ENCODE data around the gene ASTN2.

GRCh38 chr9:117445631-117446030 is 30.8 kb upstream of the ASTN2 start:
- TF ChIP-seq CTCF (IDR thresholded peaks at IDR 0.05; ENCODE audit: extremely low read depth in 1 of 2, insufficient read depth in 1 of 2, low read depth in 1 of 2, low read length in 2 of 2) (no peak), EZH2 (IDR thresholded peaks at IDR 0.05; ENCODE audit: borderline replicate concordance, low read depth, low read length, severe bottlenecking) (no peak), POLR2A (IDR thresholded peaks at IDR 0.05; ENCODE audit: low read depth, low read length) (no peak)
- TF ChIP-seq, protein P1, sequence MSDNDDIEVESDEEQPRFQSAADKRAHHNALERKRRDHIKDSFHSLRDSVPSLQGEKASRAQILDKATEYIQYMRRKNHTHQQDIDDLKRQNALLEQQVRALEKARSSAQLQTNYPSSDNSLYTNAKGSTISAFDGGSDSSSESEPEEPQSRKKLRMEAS (IDR thresholded peaks at IDR 0.05; ENCODE audit: insufficient read depth, insufficient read length) = no peak

Measured in endothelial cell of umbilical vein (primary cell).